Stimulated activated CD4-positive, alpha-beta T cell treated with anti-CD3 and anti-CD28 coated beads, Interleukin-2, amount 100 ng/mL, for 4 hours (primary cell): ENCODE results near the gene PSPH.
A peak's percentile ranks its signal among the peaks of the same experiment; 100 is the strongest.
"Not testable (repeated sequence)": the region's sequence is repeated elsewhere in the genome, so short reads cannot be mapped to it uniquely, and the experiment has no call there.

ENCODE experiments used
- DNase-seq: peaks from one replicate; pipeline ENCODE4 v3.0.0-alpha.2; 2020; ENCODE audit warnings: low read depth

The PSPH gene

DNA sequence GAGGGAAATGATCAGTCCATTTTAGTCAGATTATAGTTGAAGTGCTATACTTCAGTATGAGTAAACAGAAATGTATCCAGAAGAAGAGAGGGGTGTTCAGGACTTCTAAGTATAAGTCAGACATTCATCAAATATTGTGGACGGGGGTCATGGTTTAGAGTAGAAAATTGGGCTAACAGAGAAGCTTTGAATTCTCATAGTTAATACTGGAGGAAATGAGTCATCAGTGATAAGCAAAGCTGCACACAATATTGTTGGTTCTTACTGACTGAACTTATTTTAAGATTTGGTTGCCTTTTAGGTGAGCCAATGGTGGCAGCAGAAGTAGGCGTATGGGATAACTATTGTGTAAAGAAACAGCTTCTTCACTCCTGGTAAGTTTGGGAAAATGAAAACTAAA lies 11.1 kb upstream of the PSPH start:
- no peak for DNase-seq

DNA sequence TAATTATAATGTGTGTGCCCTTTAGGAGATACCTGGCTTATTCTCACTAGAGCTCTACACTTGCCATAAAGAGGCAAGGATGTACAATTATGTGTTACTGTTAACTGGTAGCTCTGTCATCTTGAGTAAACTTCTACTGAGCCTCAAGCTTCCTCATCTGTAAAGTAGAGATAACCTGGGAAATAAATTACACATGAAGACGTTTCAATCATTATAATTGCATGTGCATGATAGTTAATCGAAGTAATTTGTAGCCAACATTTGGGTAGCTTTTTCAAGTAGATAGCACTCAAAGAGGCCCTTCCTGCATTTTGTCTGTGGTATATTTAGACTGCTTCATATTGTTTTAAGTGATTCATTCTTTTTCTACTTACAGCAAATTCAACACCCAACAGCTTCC lies 2.7 kb upstream of the PSPH start:
- no peak for DNase-seq

DNA sequence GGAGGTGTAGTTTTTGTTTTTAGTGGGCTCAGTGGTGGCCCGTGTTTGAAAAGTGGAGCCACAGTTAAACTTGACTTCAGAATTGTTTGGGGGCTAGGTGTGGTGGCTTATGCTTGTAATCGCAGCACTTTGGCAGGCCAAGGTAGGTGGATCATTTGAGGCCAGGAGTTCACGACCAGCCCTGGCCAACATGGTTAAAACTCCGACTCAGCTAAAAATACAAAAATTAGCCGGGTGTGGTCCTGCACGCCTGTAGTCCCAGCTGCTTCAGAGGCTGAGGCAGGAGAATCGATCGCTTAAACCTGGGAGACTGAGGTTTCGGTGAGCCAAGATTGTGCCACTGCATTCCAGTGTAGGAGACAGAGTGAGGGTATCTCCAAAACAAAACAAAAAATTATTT lies 2.1 kb upstream of the PSPH start:
- DNase-seq = no peak

DNA sequence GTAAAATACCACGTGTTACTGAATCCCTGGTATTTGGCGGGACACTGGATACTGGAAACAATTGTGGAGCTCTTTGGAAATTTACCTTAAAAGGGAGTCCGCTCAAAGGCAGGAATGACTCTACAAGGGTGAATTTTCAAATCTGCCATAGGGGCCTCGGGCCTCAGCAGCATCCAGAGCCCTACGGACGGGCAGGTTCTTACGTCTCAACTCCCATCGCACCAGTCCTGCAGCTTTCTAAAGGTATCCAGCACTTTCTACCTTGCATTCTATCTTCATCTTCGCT lies 248 bp downstream of the PSPH start:
- no peak for DNase-seq

DNA sequence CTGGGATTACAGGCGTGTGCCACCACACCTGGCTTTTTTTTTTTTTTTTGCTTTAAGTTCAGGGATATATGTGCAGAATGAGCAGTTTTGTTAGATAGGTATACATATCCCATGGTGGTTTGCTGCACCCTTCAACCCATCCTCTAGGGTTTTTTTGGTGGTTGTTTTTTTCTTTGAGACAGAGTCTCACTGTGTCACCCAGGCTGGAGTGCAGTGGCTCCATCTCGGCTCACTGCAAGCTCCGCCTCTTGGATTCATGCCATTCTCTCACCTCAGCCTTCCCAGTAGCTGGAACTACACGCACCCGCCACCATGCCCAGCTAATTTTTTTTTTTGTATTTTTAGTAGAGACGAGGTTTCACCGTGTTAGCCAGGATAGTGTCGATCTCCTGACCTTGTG lies 2.5 kb downstream of the PSPH start:
- DNase-seq = not testable (repeated sequence)

DNA sequence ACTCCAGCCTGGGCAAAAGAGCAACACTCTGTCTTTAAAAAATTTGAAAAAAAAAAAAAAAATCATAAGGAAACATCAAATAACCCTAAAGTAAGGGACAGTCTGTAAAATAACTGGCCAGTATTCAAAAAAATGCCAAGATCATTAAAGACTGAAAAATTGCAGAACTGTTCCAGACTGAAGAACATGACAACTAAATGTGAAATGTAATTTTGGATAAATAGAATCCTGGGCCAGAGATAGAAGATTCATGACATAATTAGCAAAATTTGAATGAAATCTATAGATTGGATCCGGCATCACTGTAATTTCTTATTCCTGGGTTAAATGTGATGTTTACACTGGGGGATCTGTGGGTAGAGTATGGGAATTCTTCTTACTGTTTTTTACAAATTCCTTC lies 3.0 kb downstream of the PSPH start:
- DNase-seq = no peak

DNA sequence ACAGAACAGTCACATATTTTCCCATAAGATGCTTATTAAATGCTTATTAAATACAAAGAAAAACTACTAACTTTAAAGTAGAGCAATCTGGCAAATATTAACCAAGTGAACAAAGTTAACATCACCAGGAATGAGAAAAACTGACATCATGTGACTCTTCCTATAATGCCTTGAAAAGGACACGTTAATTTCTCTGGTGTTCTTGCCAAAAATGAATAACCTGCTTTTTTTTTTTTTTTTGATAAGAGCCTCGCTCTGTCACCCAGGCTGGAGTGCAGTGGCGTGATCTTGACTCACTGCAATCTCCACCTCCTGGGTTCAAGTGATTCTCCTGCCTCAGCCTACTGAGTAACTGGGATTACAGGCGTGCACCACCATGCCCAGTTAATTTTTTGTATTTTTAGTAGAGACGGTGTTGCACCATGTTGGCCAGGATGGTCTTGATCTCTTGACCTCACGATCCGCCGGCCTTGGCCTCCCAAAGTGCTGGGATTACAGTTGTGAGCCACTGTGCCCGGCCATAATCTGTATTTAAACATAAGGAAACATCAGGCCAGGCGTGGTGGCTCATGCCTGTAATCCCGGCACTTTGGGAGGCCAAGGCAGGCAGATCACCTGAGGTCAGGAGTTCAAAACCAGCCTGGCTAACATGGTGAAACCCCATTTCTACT lies 3.7 kb downstream of the PSPH start:
- DNase-seq = not testable (repeated sequence)

DNA sequence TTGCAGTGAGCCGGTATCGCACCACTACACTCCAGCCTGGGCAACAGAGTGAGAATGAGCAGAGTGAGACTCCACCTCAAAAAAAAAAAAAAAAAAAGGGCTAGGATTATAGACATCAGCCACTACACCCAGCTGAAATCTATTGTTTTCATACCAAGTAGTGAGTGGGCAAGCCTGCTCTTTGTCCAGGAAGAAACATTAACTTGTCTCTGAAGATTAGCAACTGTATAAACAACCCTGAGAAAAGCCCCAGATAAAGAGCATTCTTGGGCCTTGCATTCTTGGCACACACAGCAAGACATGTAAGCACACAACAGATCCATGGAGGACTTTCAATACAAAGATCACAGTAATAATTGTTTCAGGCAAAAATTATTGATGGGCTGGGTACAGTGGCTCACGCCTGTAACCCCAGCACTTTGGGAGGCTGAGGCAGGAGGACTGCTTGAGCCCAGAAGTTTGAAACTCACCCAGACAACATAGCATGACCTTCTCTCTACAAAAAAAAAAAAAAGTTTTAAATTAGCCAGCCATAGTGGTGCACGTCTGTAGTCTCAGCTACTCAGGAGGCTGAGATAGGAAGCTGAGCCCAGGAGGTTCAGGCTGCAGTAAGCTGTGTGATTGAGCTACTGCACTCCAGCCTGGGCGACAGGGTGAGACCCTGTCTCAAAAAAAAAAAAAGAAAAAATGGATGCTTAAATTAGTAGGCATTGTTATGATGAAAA lies 4.4 kb downstream of the PSPH start:
- no peak for DNase-seq

DNA sequence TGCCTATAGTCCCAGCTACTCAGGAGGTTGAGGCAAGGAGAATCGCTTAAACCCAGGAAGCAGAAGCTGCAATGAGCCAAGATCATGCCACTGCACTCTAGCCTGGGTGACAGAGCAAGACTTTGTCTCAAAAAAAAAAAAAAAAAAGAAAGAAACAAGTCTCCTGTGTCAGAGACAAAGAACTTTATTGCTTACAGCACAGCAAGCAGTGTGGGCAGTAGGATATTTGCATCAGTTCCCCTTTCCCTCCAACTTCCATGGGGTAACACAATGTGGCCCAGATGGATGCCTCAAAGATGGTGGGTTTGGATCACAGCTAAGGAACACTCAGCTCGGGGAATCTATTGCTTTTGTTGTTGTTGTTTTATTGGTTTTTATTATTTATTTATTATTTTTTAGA lies 5.5 kb downstream of the PSPH start:
- DNase-seq = not testable (repeated sequence)

DNA sequence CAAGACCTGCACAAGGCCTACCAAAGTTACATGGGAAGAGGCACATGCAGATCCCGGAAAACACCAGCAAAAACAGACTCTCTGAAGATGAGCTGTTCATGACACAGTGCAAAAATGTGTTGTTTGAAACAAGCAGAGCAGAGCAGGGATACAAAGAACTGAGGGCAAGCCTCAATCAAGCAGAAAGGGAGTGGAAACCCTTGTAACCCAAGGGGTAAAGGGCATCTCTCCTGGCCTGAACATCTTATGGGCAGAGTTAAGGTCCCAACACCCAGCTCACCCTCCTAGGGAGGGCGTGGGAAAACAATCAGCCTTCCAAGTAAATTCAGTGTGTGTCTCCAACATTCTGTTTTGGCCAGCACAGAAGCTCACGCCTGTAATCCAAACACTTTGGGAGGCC lies 10.5 kb downstream of the PSPH start:
- no peak for DNase-seq

DNA sequence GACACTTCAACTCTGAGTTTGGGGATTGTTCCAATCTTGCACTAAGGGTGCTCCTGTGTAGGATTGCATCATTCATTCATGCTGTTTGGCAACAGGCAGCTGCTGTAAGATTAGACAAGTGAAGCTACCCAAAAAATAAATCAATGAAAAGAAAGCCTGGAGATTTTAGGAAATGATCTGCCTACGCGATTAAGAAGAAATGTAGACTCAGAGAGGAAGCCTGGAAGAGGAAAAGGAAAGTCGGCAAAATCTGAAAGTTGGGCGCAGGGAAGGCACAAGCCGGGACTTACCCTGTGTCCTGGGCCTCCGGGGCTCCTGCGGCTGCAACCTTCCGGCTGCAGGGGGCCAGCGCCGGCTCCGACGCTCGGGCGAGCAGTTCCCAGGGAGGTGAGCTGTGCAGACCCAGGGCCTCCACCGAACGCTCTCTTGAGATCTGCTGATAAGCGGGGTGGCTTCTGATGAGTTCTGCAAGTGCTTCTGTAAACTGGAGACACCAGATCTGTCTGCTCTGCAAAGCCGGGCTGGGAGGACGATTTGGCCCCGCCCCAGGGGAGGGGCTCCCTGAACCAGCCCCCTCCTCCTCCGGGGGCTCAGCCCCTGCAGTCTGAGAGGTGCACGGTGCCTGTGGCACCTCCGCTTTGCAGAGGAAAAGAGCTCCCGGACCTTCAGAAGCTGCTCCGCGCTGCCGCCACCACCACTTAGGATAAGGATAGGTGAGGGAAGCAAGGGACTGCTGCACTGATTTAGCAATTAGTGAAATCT lies 17.4 kb downstream of the PSPH start:
- DNase-seq = peak; percentile 60

DNA sequence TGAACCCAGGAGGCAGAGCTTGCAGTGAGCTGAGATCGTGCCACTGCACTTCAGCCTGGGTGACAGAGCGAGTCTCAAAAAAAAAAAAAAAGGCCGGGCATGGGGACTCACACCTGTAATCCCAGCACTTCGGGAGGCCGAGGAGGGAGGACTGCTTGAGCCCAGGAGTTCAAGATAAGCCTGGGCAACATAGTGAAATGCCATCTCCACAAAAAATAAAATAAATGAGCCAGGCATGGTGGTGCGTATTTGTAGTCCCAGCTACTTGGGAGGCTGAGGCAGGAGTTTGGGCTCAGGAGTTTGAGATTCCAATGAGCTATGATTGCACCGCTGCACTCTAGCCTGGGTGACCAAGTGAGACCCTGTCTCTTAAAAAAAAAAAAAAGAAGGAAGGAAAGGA lies 18.7 kb downstream of the PSPH start:
- not testable (repeated sequence) for DNase-seq

DNA sequence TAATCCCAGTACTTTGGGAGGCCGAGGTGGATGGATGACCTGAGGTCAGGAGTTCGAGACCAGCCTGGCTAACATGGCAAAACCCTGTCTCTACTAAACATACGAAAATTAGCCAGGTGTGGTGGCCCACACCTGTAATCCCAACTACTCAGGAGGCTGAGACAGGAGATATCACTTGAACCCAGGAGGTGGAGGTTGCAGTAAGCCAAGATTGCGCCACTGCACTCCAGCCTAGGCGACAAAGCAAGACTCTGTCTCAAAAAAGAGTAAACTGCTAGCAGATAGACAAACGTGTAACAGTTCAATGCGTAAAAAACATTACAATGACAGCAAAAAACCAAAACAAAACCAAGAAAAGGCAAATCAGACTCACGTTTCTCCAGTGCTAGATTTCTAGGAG lies 19.7 kb downstream of the PSPH start:
- not testable (repeated sequence) for DNase-seq

DNA sequence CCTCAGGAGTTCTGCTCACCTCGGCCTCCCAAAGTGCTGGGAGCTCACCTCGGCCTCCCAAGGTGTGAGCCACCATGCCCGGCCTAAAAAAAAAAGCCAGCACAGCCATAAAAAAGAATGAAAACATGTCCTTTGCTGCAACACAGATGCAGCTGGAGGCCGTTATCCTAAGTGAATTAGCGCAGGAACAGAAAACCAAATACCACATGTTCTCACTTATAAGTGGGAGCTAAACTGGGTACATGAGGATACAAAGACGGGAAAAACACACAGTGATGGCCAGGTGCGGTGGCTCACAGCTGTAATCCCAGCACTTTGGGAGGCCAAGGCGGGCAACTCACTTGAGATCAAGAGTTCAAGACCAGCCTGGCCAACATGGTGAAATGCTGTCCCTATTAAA lies 20.9 kb downstream of the PSPH start:
- DNase-seq = no peak

DNA sequence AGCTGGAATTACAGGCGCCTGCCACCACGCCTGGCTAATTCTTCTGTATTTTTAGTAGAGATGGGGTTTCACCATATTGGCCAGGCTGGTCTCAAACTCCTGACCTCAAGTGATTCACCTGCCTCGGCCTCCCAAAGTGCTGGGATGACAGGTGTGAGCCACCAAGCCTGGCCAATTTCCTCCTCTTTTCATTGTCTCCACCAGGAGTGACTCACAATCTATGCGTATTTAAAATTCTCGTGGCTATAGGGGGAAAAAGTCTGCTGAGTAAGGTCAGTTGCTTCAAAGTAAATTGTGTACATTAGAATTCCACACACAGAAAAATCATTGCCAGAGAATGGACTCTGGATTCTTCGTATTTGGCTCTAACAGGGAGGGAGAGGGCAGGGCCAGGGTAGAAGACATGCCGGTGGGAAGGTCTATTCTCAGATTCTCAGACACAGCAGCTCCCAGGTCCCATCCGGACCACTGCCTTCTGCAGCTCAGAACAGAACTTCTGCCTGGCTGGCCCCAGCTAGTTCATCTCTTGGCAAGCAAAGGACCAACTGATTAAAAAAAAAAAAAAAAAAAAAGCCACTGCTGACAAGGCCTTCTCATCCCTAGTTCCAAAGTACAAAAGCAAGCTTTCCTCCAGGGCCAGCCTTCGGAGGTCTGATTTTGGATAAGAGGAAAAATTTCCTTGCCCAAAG lies 22.2 kb downstream of the PSPH start:
- DNase-seq = no peak

DNA sequence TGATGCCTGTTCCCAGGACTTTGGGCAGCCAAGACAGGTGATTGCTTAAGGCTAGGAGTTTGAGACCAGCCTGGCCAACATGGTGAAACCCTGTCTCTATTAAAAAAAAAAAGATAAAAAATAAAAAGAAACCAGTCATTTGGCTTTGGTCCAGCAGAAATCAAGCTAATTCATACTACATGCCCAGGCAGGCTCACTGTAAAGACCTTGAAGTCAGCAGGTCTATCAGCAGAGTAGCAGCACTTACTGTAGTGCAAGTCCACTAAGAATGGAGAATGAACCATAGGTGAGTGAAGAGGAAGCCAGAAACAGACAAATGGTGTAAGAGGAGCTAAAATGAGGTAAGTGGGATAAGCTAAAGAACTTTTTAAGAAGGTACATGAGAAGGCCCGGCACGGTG lies 24.7 kb downstream of the PSPH start:
- no peak for DNase-seq

DNA sequence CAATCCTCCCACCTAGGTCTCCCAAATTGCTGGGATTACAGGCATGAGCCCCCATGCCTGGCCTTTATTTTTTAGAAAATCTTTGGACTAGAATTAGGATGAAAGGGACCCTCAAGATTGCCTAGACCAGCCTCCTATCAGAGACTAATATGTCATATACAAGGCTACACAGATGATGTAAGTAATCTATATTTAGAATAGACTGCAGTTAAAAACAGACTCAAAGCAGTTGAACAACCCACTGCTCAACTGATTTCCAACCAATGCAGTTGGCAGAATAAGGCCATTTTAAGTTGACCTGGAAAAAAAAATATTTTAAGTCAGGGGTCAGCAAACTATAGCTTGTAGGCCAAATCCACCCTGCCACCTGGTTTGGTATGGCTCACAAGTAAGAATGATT lies 27.7 kb downstream of the PSPH start:
- no peak for DNase-seq

DNA sequence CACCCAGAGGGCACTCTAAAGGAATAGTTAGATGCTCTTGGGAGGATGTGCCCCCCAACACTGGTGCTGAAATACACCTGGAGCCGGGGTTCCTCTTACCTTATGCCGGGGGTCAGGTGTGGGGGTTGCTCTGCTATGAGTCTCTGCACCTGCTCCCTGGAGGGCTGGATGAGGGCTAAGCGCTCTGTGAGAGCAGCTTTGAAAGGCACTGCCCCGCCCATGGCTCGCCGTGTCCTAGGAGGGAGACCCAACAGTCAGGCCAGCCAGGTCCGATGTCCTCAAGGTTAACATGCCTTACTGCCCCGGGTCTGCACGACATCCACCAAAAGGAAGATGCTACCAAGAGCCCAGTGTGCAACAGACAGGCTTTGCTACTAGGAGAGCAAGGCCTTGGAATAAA lies 31.7 kb downstream of the PSPH start:
- DNase-seq = no peak

DNA sequence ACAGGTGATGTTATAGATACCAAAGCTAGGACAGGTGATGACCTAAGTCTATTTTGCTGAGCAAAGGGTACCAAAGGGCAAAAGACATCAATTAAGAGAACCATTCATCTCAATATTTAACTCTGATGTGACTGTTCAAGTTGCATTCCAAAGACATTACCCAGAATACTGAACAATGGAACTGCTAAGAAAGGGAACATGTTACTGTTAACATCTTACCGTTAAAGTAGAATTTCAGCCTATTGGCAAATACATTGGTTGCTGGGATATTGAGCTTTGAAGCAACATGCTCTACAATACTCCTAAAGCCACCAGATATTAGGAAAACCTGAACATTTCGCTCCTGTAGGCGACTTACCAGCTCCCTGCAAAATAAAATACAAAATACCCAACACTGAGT lies 34.2 kb downstream of the PSPH start:
- not testable (repeated sequence) for DNase-seq

DNA sequence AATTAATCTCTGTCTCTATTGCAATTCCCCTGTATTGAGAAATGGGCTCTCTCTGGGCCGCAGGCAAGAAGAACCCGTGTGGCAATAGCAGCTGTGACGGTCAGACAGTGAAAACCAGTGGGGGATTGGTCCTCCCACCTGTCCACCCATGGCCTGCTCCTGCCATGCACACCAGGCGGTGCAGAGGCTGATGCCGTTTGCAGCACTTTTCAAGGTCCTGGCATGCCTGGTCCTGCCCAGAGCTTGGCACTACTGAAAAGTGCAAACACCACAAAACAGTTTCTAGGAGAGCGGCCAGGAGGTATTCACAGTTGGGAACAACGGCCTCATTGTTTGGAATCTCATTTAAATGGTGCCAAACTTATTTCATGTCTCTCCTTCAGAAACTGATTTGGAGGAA lies 41.5 kb downstream of the PSPH start:
- DNase-seq = no peak

DNA sequence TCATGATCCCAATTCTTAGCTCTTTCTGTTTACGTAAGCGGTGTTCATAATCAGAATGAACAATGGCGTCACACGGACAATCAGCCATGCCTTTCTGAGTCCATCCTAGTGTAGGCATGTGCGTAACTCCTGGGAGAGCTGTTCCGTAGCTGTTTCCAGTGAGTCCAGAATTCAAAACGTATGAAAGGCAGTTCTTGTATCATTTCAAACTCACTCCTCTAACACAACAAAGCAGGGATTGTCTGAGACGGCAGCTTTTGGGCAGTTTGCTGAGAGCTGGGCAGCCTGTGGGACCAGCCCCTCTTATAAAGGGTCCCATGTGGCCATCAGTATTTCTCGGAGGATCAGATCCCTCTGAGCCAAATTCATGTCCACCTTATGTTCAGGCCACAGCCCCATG lies 43.4 kb downstream of the PSPH start:
- DNase-seq = no peak

DNA sequence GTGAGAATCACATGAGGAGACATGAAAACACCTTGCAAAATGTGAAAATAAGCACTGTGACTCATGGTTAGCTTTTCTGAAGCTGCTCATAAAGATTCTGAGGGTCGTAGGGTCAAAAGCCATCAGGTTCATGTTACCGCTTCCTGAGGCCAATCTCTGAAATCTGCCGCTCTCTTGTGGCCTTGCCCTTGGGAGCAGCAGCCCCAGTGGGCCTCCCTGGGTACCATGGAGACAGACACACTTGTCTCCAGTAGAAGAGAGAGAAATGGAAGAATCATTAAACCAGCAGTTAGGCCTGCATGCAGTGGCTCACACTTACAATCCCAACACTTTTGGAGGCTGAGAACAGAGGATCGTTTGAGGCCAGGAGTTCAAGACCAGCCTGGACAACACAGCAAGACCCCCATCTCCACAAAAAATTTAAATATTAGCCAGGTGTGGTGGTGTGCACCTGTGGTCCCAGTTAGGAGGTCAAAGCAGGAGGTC lies 44.0 kb downstream of the PSPH start:
- no peak for DNase-seq

DNA sequence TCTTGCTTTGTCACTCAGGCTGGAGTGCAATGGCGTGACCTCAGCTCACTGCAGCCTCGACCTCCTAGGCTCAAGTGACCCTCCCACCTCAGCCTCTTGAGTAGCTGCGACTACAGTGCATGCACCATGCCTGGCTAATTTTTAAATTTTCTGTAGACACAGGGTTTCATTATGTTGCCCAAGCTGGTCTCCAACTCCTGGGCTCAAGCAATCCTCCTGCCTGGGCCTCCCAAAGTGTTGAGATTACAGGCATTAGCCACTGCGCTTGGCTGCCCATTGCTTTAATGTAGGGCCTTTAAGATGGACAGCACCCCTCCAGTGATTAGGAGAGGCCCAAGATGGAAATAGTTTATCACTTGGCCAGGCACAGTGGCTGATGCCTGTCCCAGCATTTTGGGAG lies 47.5 kb downstream of the PSPH start:
- DNase-seq = no peak
